Heart left ventricle (tissue), 13 donors: Measurements from ENCODE around the gene OOSP3.

Experiments
- CTCF ChIP-seq, 12 donors: fragments of 200-600 bp; sonication (generic) in 4 of 12; IDR thresholded peaks; one replicate each; pipeline versions ENCODE4 v1.5.0 to v1.8.0; 2018 to 2022; ENCODE audit warnings: antibody characterized with exemption in 12 of 12, mild to moderate bottlenecking in 5 of 12
- POLR2A ChIP-seq, 2 donors: fragments of 450-650 bp; IDR thresholded peaks; one replicate each; pipeline ENCODE4 v1.6.1; 2017; ENCODE audit warnings: antibody characterized with exemption in 2 of 2, mild to moderate bottlenecking in 2 of 2, moderate library complexity in 2 of 2
- donor health status: ischemic (EF 13 %, LVEDD 7.1; RV severe dilation, severe dysfunction).
- donor health status: DM: no; HTN: yes; CAD: no.
- donor health status: DM: no; HTN: no; CAD: no.
- donor health status: ischemic (EF 25% LVEDD 6.9; RV normal size, moderate dysfunction).
- donor health status: ischemic (EF 25% LVEDD 5.7; RV mildly dilated, moderate dysfunction).
- donor health status: ischemic (EF 35%, LVEDD 5.7; RV mildly dilated, moderate dysfunction).
- donor health status: nonischemic (EF 11% LVEDD 7.7; RV severe dilation, severe dysfunction).
- donor health status: DM: yes; HTN: yes; CAD: no.
- donor health status: PGD.
- donor health status: ischemic (EF 29% LVEDD 5.4; RV normal size, mild dysfunction).
- donor health status: nonischemic (EF 23%, LVEDD 6.1; RV moderate dilation, normal function).

DNA sequence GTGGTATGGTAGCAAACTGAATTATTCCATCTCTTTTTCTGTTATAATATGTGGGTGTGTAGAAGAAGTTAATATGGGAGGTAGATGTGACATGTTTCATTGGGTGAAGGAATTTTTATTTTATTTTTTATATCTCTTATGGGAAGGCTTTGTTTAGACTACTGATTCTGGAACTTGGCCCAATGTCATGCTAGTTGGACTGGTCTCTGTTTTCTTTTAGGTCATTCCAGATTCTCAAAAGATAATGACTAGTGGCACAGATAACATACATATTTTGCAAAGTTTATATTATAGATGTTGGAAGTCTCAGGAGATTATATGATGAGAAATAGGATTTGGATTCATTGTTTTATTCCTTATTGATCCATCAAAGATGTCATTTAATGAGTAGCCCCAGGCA, 1.3 kb upstream of the OOSP3 start:
- no peak for TF ChIP-seq POLR2A (IDR thresholded peaks at IDR 0.05)
- TF ChIP-seq CTCF (IDR thresholded peaks at IDR 0.05): no peak
